ENCODE measurements around the gene PPM1B. TPM values are rescaled to one million over a fixed set of nuclear protein-coding genes. Genes with fewer than 3 reads are reported as not detected.

Gene PPM1B
- total RNA-seq, 1 donor from 2014 or later, result 36.2 TPM

GRCh38 chr2:44269831-44270230, 101.2 kb downstream of the PPM1B start:
- Mint-ChIP-seq H3K36me3 (ENCODE audit: unreplicated experiment) (no peaks in the 10 kb centered on the region), H3K9me3 (ENCODE audit: unreplicated experiment) (peaks cover 5% of the 10 kb centered on the region), H3K27ac (ENCODE audit: unreplicated experiment) (no peak overlapping the region), H3K4me3 (ENCODE audit: unreplicated experiment) (no peak overlapping the region), H3K4me1 (ENCODE audit: unreplicated experiment) (peaks cover 16% of the 10 kb centered on the region), H3K27me3 (ENCODE audit: unreplicated experiment) (no peaks in the 10 kb centered on the region)
- no peak for TF ChIP-seq CTCF (IDR thresholded peaks at IDR 0.05)
- no peak for DNase-seq (ENCODE audit: extremely low spot score, unreplicated experiment)

- Mint-ChIP-seq H3K9me3 (ENCODE audit: unreplicated experiment) (peaks cover 5% of the 10 kb centered on the region), H3K27me3 (ENCODE audit: unreplicated experiment) (no peaks in the 10 kb centered on the region), H3K4me3 (ENCODE audit: unreplicated experiment) (no peak overlapping the region), H3K36me3 (ENCODE audit: unreplicated experiment) (no peaks in the 10 kb centered on the region), H3K4me1 (ENCODE audit: unreplicated experiment) (peaks cover 23% of the 10 kb centered on the region), H3K27ac (ENCODE audit: unreplicated experiment) (no peak overlapping the region)
- no peak for TF ChIP-seq CTCF (IDR thresholded peaks at IDR 0.05)
- no peak for DNase-seq (ENCODE audit: extremely low spot score, unreplicated experiment)
Measured at GRCh38 chr2:44271296-44271695, 102.6 kb downstream of the PPM1B start.

GRCh38 chr2:44273076-44273475, 104.4 kb downstream of the PPM1B start:
- Mint-ChIP-seq H3K4me1 (ENCODE audit: unreplicated experiment) (peaks cover 16% of the 10 kb centered on the region), H3K36me3 (ENCODE audit: unreplicated experiment) (no peaks in the 10 kb centered on the region), H3K9me3 (ENCODE audit: unreplicated experiment) (peaks cover 5% of the 10 kb centered on the region), H3K27me3 (ENCODE audit: unreplicated experiment) (no peaks in the 10 kb centered on the region), H3K4me3 (ENCODE audit: unreplicated experiment) (no peak overlapping the region), H3K27ac (ENCODE audit: unreplicated experiment) (no peak overlapping the region)
- DNase-seq (ENCODE audit: extremely low spot score, unreplicated experiment), result no peak
- TF ChIP-seq CTCF (IDR thresholded peaks at IDR 0.05), result no peak

GRCh38 chr2:44273596-44273995, 104.9 kb downstream of the PPM1B start:
- H3K4me3 Mint-ChIP-seq (ENCODE audit: unreplicated experiment), result no peak overlapping the region
- no peak for DNase-seq (ENCODE audit: extremely low spot score, unreplicated experiment)
- TF ChIP-seq CTCF (IDR thresholded peaks at IDR 0.05), result no peak
- H3K4me1 Mint-ChIP-seq (ENCODE audit: unreplicated experiment), result peaks cover 10% of the 10 kb centered on the region
- no peaks in the 10 kb centered on the region for H3K36me3 Mint-ChIP-seq (ENCODE audit: unreplicated experiment)
- H3K27ac Mint-ChIP-seq (ENCODE audit: unreplicated experiment), result no peak overlapping the region
- no peaks in the 10 kb centered on the region for H3K27me3 Mint-ChIP-seq (ENCODE audit: unreplicated experiment)
- peaks cover 3% of the 10 kb centered on the region for H3K9me3 Mint-ChIP-seq (ENCODE audit: unreplicated experiment)

- H3K4me1 Mint-ChIP-seq (ENCODE audit: unreplicated experiment), result peaks cover 8% of the 10 kb centered on the region
- H3K36me3 Mint-ChIP-seq (ENCODE audit: unreplicated experiment), result no peaks in the 10 kb centered on the region
- H3K27ac Mint-ChIP-seq (ENCODE audit: unreplicated experiment), result no peak overlapping the region
- no peak for DNase-seq (ENCODE audit: extremely low spot score, unreplicated experiment)
- TF ChIP-seq CTCF (IDR thresholded peaks at IDR 0.05), result no peak
- H3K4me3 Mint-ChIP-seq (ENCODE audit: unreplicated experiment), result no peak overlapping the region
- H3K27me3 Mint-ChIP-seq (ENCODE audit: unreplicated experiment), result no peaks in the 10 kb centered on the region
- no peaks in the 10 kb centered on the region for H3K9me3 Mint-ChIP-seq (ENCODE audit: unreplicated experiment)
Measured at GRCh38 chr2:44275927-44276303, 107.2 kb downstream of the PPM1B start.

Measured in osteocyte (in vitro differentiated cells).